GM23338 (cell line): ENCODE data around the gene CFAP299. TPM values are rescaled to one million over a fixed set of nuclear protein-coding genes. Genes with fewer than 3 reads are reported as not detected.

Experiments used
- ATAC-seq: fragments of 200-7000 bp; cut with Tn5 transposase; 3 replicates; pipeline ENCODE4 v1.9.1; 2020
- DNase-seq: peaks from one replicate; pipeline ENCODE4 v3.0.0-alpha.2; 2015; ENCODE audit warnings: low spot score
- H2AFZ ChIP-seq: fragments of 200-600 bp; sonication (generic); 2 replicates; pipeline ENCODE4 v1.8.0; 2016; ENCODE audit warnings: antibody characterized with exemption, mild to moderate bottlenecking, moderate library complexity
- H3F3A ChIP-seq: fragments of 200-600 bp; sonication (generic); replicated peaks from 2 replicates; pipeline ENCODE4 v1.8.0; 2017; ENCODE audit warnings: antibody characterized with exemption, mixed run types, low read depth
- H3K27ac ChIP-seq: fragments of 200-600 bp; sonication (generic); 2 replicates; pipeline ENCODE4 v1.6.1; 2016; ENCODE audit warnings: low read depth
- H3K27me3 ChIP-seq: fragments of 200-600 bp; sonication (generic); 2 replicates; pipeline ENCODE4 v1.8.0; 2016; ENCODE audit warnings: mild to moderate bottlenecking, mixed run types, moderate library complexity; ENCODE audit not compliant: insufficient read depth
- H3K36me3 ChIP-seq: fragments of 200-600 bp; sonication (generic); 2 replicates; pipeline ENCODE4 v1.8.0; 2016; ENCODE audit warnings: mild to moderate bottlenecking; ENCODE audit not compliant: insufficient read depth
- H3K4me1 ChIP-seq: fragments of 200-600 bp; sonication (generic); 2 replicates; pipeline ENCODE4 v1.8.0; 2016; ENCODE audit warnings: mild to moderate bottlenecking, moderate library complexity; ENCODE audit not compliant: insufficient read depth
- H3K4me2 ChIP-seq: fragments of 200-600 bp; sonication (generic); 2 replicates; pipeline ENCODE4 v1.7.1; 2017; ENCODE audit warnings: mixed run types
- H3K4me3 ChIP-seq: fragments of 200-600 bp; sonication (generic); 2 replicates; pipeline ENCODE4 v1.6.1; 2016; ENCODE audit warnings: mixed run types
- H3K79me2 ChIP-seq: fragments of 200-600 bp; sonication (generic); replicated peaks from 2 replicates; pipeline ENCODE4 v1.8.0; 2017; ENCODE audit warnings: mild to moderate bottlenecking; ENCODE audit not compliant: insufficient read depth
- H3K9me2 ChIP-seq: fragments of 200-600 bp; sonication (generic); 2 replicates; pipeline ENCODE4 v1.8.0; 2017; ENCODE audit not compliant: insufficient read depth
- H4K20me1 ChIP-seq: fragments of 200-600 bp; sonication (generic); replicated peaks from 2 replicates; pipeline ENCODE4 v1.8.0; 2017; ENCODE audit warnings: mild to moderate bottlenecking; ENCODE audit not compliant: insufficient read depth
- H3K27ac Mint-ChIP-seq: 2 replicates; pipeline ENCODE4 v1.8.0; 2020; ENCODE audit warnings: inconsistent platforms, mild to moderate bottlenecking, moderate library complexity, mixed read lengths
- H3K27me3 Mint-ChIP-seq: 3 replicates; pipeline ENCODE4 v1.8.0; 2022; ENCODE audit warnings: low read depth, mild to moderate bottlenecking, moderate library complexity, mixed read lengths, inconsistent platforms; ENCODE audit not compliant: insufficient read depth, poor library complexity
- H3K36me3 Mint-ChIP-seq: 3 replicates; pipeline ENCODE4 v1.8.0; 2021; ENCODE audit warnings: low read depth, mild to moderate bottlenecking, inconsistent platforms, moderate library complexity, mixed read lengths
- H3K4me1 Mint-ChIP-seq: 3 replicates; pipeline ENCODE4 v1.8.0; 2020; ENCODE audit warnings: mild to moderate bottlenecking, inconsistent platforms, mixed read lengths
- H3K4me3 Mint-ChIP-seq: 3 replicates; pipeline ENCODE4 v1.8.0; 2021; ENCODE audit warnings: moderate library complexity, mild to moderate bottlenecking, inconsistent platforms, mixed read lengths
- H3K9me3 Mint-ChIP-seq: 3 replicates; pipeline ENCODE4 v1.8.0; 2020; ENCODE audit warnings: moderate library complexity, mild to moderate bottlenecking, inconsistent platforms, mixed read lengths
- CREB1 ChIP-seq: fragments of 250-450 bp; sonication (Bioruptor Pico); IDR thresholded peaks from 2 replicates; pipeline ENCODE4 v1.5.0; 2020; ENCODE audit warnings: low read depth, mild to moderate bottlenecking, moderate library complexity
- CTCF ChIP-seq, 2 experiments: fragments of 200-600 bp in 1 of 2; sonication (generic) in 1 of 2; conservative IDR thresholded peaks; 2 replicates each; pipeline versions ENCODE4 v1.5.1 to v1.6.1; 2016 to 2017; ENCODE audit warnings: antibody characterized with exemption in 2 of 2, low read depth in 2 of 2, mild to moderate bottlenecking in 2 of 2, moderate library complexity in 1 of 2
- ETS1 ChIP-seq: IDR thresholded peaks from 2 replicates; pipeline ENCODE4 v1.6.1; 2016; ENCODE audit warnings: antibody characterized with exemption
- EZH2 ChIP-seq: fragments of 200-600 bp; sonication (generic); IDR thresholded peaks from one replicate; pipeline ENCODE4 v1.8.0; 2017; ENCODE audit warnings: antibody characterized with exemption, mild to moderate bottlenecking, low read depth; ENCODE audit not compliant: unreplicated experiment
- EZH2phosphoT487 ChIP-seq: fragments of 200-600 bp; sonication (generic); IDR thresholded peaks from one replicate; pipeline ENCODE4 v1.8.1; 2018; ENCODE audit warnings: antibody characterized with exemption; ENCODE audit not compliant: unreplicated experiment
- JUNB ChIP-seq: IDR thresholded peaks from one replicate; pipeline ENCODE4 v1.6.1; 2016; ENCODE audit warnings: antibody characterized with exemption; ENCODE audit not compliant: unreplicated experiment
- NANOG ChIP-seq: IDR thresholded peaks from 2 replicates; pipeline ENCODE4 v1.6.1; 2016; ENCODE audit warnings: antibody characterized with exemption, borderline replicate concordance
- POLR2AphosphoS5 ChIP-seq: IDR thresholded peaks from 2 replicates; pipeline ENCODE4 v1.6.1; 2016; ENCODE audit warnings: antibody characterized with exemption, low read depth
- REST ChIP-seq: IDR thresholded peaks from one replicate; pipeline ENCODE4 v1.6.1; 2018; ENCODE audit warnings: antibody characterized with exemption; ENCODE audit not compliant: unreplicated experiment
- STAT1 ChIP-seq: IDR thresholded peaks from one replicate; pipeline ENCODE4 v1.6.1; 2016; ENCODE audit warnings: antibody characterized with exemption; ENCODE audit not compliant: unreplicated experiment
- ZNF114 ChIP-seq: fragments of 250-450 bp; sonication (Bioruptor Pico); IDR thresholded peaks from 2 replicates; pipeline ENCODE4 v1.5.0; 2020; ENCODE audit warnings: mild to moderate bottlenecking, moderate library complexity
- ZNF331 ChIP-seq: fragments of 250-450 bp; sonication (Bioruptor Pico); IDR thresholded peaks from 2 replicates; pipeline ENCODE4 v1.5.0; 2020; ENCODE audit warnings: low read depth, mild to moderate bottlenecking, moderate library complexity
- ZNF462 ChIP-seq: fragments of 250-450 bp; sonication (Bioruptor Pico); IDR thresholded peaks from 2 replicates; pipeline ENCODE4 v1.5.0; 2020; ENCODE audit warnings: mild to moderate bottlenecking, moderate library complexity
- polyA plus RNA-seq: library from polyadenylated mRNA; unstranded; fragments of >200 nt; fragmentation: Nextera tagmentation; extraction: Ambion mirVana; gene quantifications from 2 replicates; pipeline ENCODE4 v1.2.1, GENCODE V29; 2016
- total RNA-seq: library from RNA; depleted of rRNA; stranded (reverse); fragments of >200 nt; shearing (Covaris generic); gene quantifications from 2 replicates; pipeline ENCODE4 v1.2.3, GENCODE V29; 2014

Gene CFAP299
- total and polyA plus RNA-seq, 2 experiments from 2014 or later: not detected

DNA sequence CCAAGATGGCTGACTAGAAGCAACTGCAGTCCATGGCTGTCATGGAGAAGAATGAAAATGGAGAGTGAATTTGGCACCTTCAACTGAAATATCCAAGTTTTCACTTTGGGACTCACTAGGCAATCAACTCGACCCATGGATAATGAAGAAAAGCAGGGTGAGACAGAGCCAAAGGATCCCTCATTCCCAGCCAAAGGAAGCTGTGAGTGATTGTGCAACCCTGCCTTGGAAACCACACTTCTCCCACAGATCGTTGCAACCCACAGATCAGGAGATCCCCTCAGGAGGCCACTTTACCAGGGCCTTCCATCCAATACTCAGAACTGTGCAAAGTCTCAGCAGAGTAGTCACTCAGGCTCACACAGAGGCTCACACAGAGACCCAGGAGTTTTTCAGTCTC, 4.5 kb downstream of the CFAP299 start:
- Histone ChIP-seq H3K4me1 (peaks cover 5% of the 10 kb centered on the region), H3K4me3 (no peak overlapping the region), H3K36me3 (no peaks in the 10 kb centered on the region), H3K27me3 (peaks cover 15% of the 10 kb centered on the region), H3K4me2 (no peak overlapping the region), H3K79me2 (no peaks in the 10 kb centered on the region), H2AFZ (no peak overlapping the region), H3K27ac (no peak overlapping the region), H3K9me2 (no peaks in the 10 kb centered on the region), H3F3A (no peaks in the 10 kb centered on the region), H4K20me1 (0 out of 2 replicates have a peak, but pooled peaks cover 2% of the 10 kb centered on the region)
- Mint-ChIP-seq H3K9me3 (no peaks in the 10 kb centered on the region; the same call in 1 of the 3 replicates), H3K4me1 (peaks cover 2% of the 10 kb centered on the region; the same call in 1 of the 3 replicates), H3K27ac (no peak overlapping the region), H3K4me3 (no peak overlapping the region), H3K36me3 (no peaks in the 10 kb centered on the region), H3K27me3 (peaks cover 14% of the 10 kb centered on the region)
- ATAC-seq: no peak
- no peak for DNase-seq
- TF ChIP-seq ZNF114 (CRISPR knock-in tag): no peak
- no peak for TF ChIP-seq ZNF462 (CRISPR knock-in tag)
- no peak for TF ChIP-seq ETS1
- no peak for TF ChIP-seq EZH2
- TF ChIP-seq ZNF331 (CRISPR knock-in tag): no peak
- TF ChIP-seq CREB1 (CRISPR knock-in tag): no peak
- TF ChIP-seq JUNB: no peak
- no peak for TF ChIP-seq POLR2AphosphoS5
- TF ChIP-seq STAT1: no peak
- no peak for TF ChIP-seq REST
- no peak for TF ChIP-seq EZH2phosphoT487
- TF ChIP-seq NANOG: no peak
- no peak for TF ChIP-seq CTCF (conservative IDR thresholded peaks at IDR 0.05; ENCODE audit: low read depth in 2 of 2)
